K562 (cell line): Measurements from ENCODE around the gene CERS4. TPM values are rescaled to one million over a fixed set of nuclear protein-coding genes. Genes with fewer than 3 reads are reported as not detected.

Source experiments
- ATAC-seq: fragments of 200-7000 bp; cut with Tn5 transposase; 3 replicates; pipeline ENCODE4 v1.9.1; 2020; ENCODE audit warnings: moderate library complexity
- BruUV-seq: library from RNA; stranded (reverse); fragments of 400-500 nt; replicated peaks from 2 replicates; lab custom pipeline; 2021; lab: Mats Ljungman, UMichigan
- CTCF ChIA-PET: fragments of 300-600 bp; formaldehyde crosslinking; extraction: SDS; loops from one replicate; lab custom pipeline; 2021; ENCODE audit warnings: low intra/inter-chr PET ratio; lab: Yijun Ruan, JAX
- POLR2A ChIA-PET: fragments of 300-600, 350-650 bp; sonication (Branson Sonifier 250); formaldehyde crosslinking; extraction: SDS; loops from one replicate; lab custom pipeline; 2021; ENCODE audit warnings: antibody characterized with exemption, inconsistent platforms; lab: Yijun Ruan, JAX
- DNase-seq, 4 experiments: peaks; one replicate each; pipeline versions ENCODE4 v3.0.0 to v3.0.0-alpha.2; 2011 to 2018; ENCODE audit warnings: low spot score in 3 of 4, mixed read lengths in 3 of 4; ENCODE audit errors: extremely low read depth in 1 of 4
- FAIRE-seq: peaks from 2 replicates; lab custom pipeline; 2011; peaks lifted over from hg19 to GRCh38; lab: Jason Lieb, UNC
- H2AFZ ChIP-seq: 2 replicates; pipeline ENCODE4 v1.6.0; 2011; ENCODE audit warnings: low read depth, low read length, control low read depth, inconsistent platforms
- H3K27ac ChIP-seq: fragments of 200-600 bp; 3 replicates; pipeline ENCODE4 v1.8.0; 2011; ENCODE audit warnings: low read depth, mild to moderate bottlenecking, control low read depth, inconsistent platforms, low read length, moderate library complexity, mixed read lengths; ENCODE audit errors: extremely low read depth
- H3K27me3 ChIP-seq, 2 experiments: fragments of 300-600 bp in 1 of 2; 2 replicates in 1 of 2; 3 replicates in 1 of 2; pipeline versions ENCODE4 v1.6.0 to v1.8.0; 2011; ENCODE audit warnings: inconsistent platforms in 2 of 2, low read length in 2 of 2, mild to moderate bottlenecking in 1 of 2, mixed read lengths in 1 of 2, moderate library complexity in 1 of 2; ENCODE audit not compliant: control insufficient read depth in 2 of 2, insufficient read depth in 2 of 2
- H3K36me3 ChIP-seq: fragments of 300-600 bp; 3 replicates; pipeline ENCODE4 v1.8.0; 2011; ENCODE audit warnings: mild to moderate bottlenecking, low read length, inconsistent platforms; ENCODE audit not compliant: control insufficient read depth, insufficient read depth
- H3K4me1 ChIP-seq, 2 experiments: fragments of 200-600 bp in 1 of 2; replicated peaks in 1 of 2; 2 replicates in 1 of 2; 3 replicates in 1 of 2; pipeline versions ENCODE4 v1.5.1 to v1.8.0; 2011; ENCODE audit warnings: inconsistent platforms in 2 of 2, low read length in 2 of 2, mild to moderate bottlenecking in 1 of 2, mixed read lengths in 1 of 2, moderate library complexity in 1 of 2; ENCODE audit not compliant: control insufficient read depth in 2 of 2, insufficient read depth in 2 of 2
- H3K4me2 ChIP-seq: 2 replicates; pipeline ENCODE4 v1.6.1; 2011; ENCODE audit warnings: low read length, control low read depth, inconsistent platforms, mixed read lengths; ENCODE audit not compliant: insufficient read depth
- H3K4me3 ChIP-seq: fragments of 200-600 bp; sonication (generic), shearing (Covaris generic); 2 replicates; pipeline ENCODE4 v1.5.1; 2016; ENCODE audit warnings: control low read depth, inconsistent platforms
- H3K79me2 ChIP-seq: fragments of 200-600 bp; 3 replicates; pipeline ENCODE4 v1.8.0; 2011; ENCODE audit warnings: low read length, inconsistent platforms; ENCODE audit not compliant: control insufficient read depth, insufficient read depth
- H3K9ac ChIP-seq, 2 experiments: 2 replicates each; pipeline versions ENCODE4 v1.6.0 to v1.6.1; 2011; ENCODE audit warnings: low read depth in 2 of 2, low read length in 2 of 2, control low read depth in 1 of 2, inconsistent platforms in 1 of 2, mild to moderate bottlenecking in 1 of 2, mixed read lengths in 1 of 2; ENCODE audit not compliant: insufficient read depth in 1 of 2
- H3K9me1 ChIP-seq: one replicate; pipeline ENCODE4 v1.6.0; 2011; ENCODE audit warnings: inconsistent platforms, mild to moderate bottlenecking, low read length, moderate library complexity; ENCODE audit not compliant: control insufficient read depth, insufficient read depth
- H3K9me3 ChIP-seq: replicated peaks from 2 replicates; pipeline ENCODE4 v1.5.1; 2011; ENCODE audit warnings: low read depth, low read length, inconsistent platforms; ENCODE audit not compliant: control insufficient read depth, insufficient read depth
- H4K20me1 ChIP-seq: replicated peaks from 2 replicates; pipeline ENCODE4 v1.6.1; 2011; ENCODE audit warnings: low read length, inconsistent platforms, mixed read lengths; ENCODE audit not compliant: control insufficient read depth, insufficient read depth
- BCOR ChIP-seq: fragments of 450-650 bp; IDR thresholded peaks from 2 replicates; pipeline ENCODE4 v1.6.1; 2016
- MBD1 ChIP-seq: fragments of 250-450 bp; sonication (Bioruptor Pico); IDR thresholded peaks from 2 replicates; pipeline ENCODE4 v1.8.0; 2022; ENCODE audit warnings: inconsistent platforms
- WGBS: fragments of 100-300 bp; shearing (Covaris generic); methylation state at CpG from one replicate; pipeline ENCODE4 v1.1.6; 2016; ENCODE audit warnings: low coverage, mixed read lengths; ENCODE audit not compliant: insufficient coverage; ENCODE audit errors: missing lambda C conversion rate; 5-methylcytosine and 5-hydroxymethylcytosine counted together
- in situ Hi-C: fragments of 300-500 bp; cut with MboI; formaldehyde crosslinking; loops from 4 replicates; pipeline ENCODE4 v1.15.0; 2018; ENCODE audit warnings: inconsistent platforms, mixed read lengths
- intact Hi-C: fragments of 100-400 bp; cut with micrococcal nuclease; formaldehyde crosslinking; loops from 2 replicates; pipeline ENCODE4 v1.14.2; 2022
- polyA plus RNA-seq, 8 experiments: library from polyadenylated mRNA; depleted of rRNA in 4 of 8; stranded (reverse) in 5 of 8; unstranded in 3 of 8; fragments of >200 nt; fragmentation: Nextera tagmentation in 2 of 8; fragmentation: Illumina TruSeq in 1 of 8; extraction: Ambion mirVana in 2 of 8; extraction: Trizol in 1 of 8; gene quantifications; 2 replicates each; pipeline versions ENCODE4 v1.2.1 to v1.2.3, GENCODE V29; 2011 to 2014; ENCODE audit warnings: inconsistent platforms in 1 of 8, missing spikeins in 1 of 8
- total RNA-seq, 7 experiments: library from RNA; depleted of rRNA in 6 of 7; stranded (reverse); fragments of >200 nt in 6 of 7; fragmentation: Illumina TruSeq in 2 of 7; extraction: Trizol in 2 of 7; gene quantifications; 2 replicates each; pipeline versions ENCODE4 v1.2.1 to v1.2.3, GENCODE V29; 2011 to 2021; ENCODE audit warnings: low replicate concordance in 1 of 7

CERS4 gene
- total and polyA plus RNA-seq, 9 of the 15 experiments (the other 6 are each of a cell fraction or from before 2014, with no cell fraction given) = 0.14 to 4.4 (median 2.9) TPM; not detected in 1

GRCh38 chr19:8305798-8306197 is 96.6 kb downstream of the CERS4 start:
- in situ Hi-C loops = loop anchor here (5.0 kb wide), 1 partner anchor 38 kb away; no protein-coding TSS in a partner anchor
- intact Hi-C loops = no loop called here
- peak in 1 of 4 experiments; percentile 2 for DNase-seq
- no peak overlapping the region for H3K4me3 ChIP-seq
- TF ChIP-seq MBD1 (no peak), BCOR (peak; percentile 90)
- TF ChIP-seq, all 486 proteins: peak for 1
- WGBS = 54% methylated on average over 4 of the region's 4 CpGs
- ChIA-PET POLR2A (interaction anchor here (0.5 to 2.4 kb wide), 6 partner anchors 13 to 239 kb away, joined by 3 to 15 read pairs (median 3); partner anchors contain the start of genes NDUFA7 and RPS28), CTCF (no interaction called here)
- Histone ChIP-seq H4K20me1 (no peaks in the 10 kb centered on the region; the same call in 1 of the 2 replicates), H2AFZ (no peak overlapping the region), H3K9me1 (no peaks in the 10 kb centered on the region), H3K79me2 (peaks cover 25% of the 10 kb centered on the region), H3K36me3 (peaks cover 44% of the 10 kb centered on the region; the same call in 1 of the 3 replicates), H3K9ac (peak overlapping the region; percentile 21 to 92; a peak in 2 of 4 replicates), H3K27me3 (no peaks in the 10 kb centered on the region), H3K27ac (peak overlapping the region; percentile 20; the same call in 1 of the 3 replicates), H3K4me1 (peaks cover 28 to 65% of the 10 kb centered on the region in 2 experiments; a peak in 4 of 5 replicates), H3K4me2 (peak overlapping the region; percentile 8), H3K9me3 (no peaks in the 10 kb centered on the region)
- ATAC-seq (no peak), FAIRE-seq (no peak)
- BruUV-seq = no TSS peak
